ENCODE results near the gene ADGRB3. TPM values are rescaled to one million over a fixed set of nuclear protein-coding genes. Genes with fewer than 3 reads are reported as not detected.

Gene ADGRB3
- 0.62 and 2.0 TPM in 2 replicates for total RNA-seq (2014; rRNA removed; shearing (Covaris generic))

- DNase-seq (ENCODE audit: low read depth) = peak; percentile 80
Measured at GRCh38 chr6:68634726-68635411, at the start of gene ADGRB3. Gene ADGRB3 (plus strand): TSS chr6:68635282. CDS start chr6:68638676, 3,394 bp downstream.

DNA sequence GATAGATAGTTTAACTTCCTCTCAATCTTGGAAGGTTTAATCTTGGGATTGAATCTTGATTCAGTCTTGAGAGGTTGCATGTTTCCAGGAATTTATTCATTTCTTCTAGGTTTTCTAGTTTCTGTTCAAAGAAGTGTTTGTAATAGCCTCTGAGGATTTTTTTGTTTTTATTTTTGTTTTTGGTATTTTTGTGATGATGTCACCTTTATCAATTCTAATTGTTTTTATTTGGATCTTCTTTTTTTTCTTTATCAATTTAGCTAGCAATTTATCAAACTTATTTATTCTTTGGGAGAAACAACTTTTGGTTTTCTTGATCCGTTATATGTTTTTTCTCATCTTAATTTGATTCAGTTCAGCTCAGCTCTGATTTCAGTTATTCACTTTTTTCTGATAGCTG is 41.5 kb upstream of the ADGRB3 start:
- no peak for DNase-seq (ENCODE audit: low read depth)

- DNase-seq (ENCODE audit: low read depth) = no peak
Measured at GRCh38 chr6:68597642-68598041, 37.4 kb upstream of the ADGRB3 start.

DNA sequence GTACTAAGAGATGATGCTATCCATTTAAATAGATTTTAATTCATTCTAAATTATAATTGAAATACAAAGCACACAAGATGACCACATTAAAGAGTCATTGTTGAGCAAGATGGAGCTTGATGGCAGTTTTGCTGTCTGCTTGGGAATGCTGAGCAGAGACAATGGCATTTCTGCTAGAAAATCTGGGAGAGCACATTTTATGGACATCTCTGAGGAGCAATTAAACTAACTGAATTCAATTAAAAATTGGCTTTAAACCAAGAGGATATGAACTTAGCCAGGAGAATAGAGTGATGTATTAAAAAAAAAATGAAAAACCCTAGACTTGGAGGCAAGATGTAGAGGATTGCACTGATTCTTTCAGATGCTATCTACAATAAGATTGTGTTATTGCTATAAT is 19.1 kb upstream of the ADGRB3 start:
- no peak for DNase-seq (ENCODE audit: low read depth)

DNA sequence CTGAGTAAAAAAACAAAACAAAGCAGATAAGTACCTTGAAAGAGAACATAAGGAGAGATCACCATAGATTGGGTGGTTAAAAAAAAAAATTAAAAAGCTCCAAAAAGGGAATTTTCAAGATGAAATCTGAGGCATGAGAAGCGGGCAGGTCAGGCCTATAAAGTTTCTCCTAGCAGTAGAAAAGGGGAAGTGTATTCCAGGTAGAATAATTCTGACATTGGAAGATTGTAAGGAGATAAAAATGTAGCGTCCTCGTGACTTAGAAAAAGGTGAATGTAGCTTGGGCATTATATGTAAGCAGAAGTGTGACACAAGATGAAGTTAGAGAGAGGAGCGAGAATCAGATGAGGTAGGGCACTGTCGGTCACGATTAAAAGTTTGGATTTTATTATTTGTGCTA is 9.1 kb upstream of the ADGRB3 start:
- DNase-seq (ENCODE audit: low read depth) = no peak

DNA sequence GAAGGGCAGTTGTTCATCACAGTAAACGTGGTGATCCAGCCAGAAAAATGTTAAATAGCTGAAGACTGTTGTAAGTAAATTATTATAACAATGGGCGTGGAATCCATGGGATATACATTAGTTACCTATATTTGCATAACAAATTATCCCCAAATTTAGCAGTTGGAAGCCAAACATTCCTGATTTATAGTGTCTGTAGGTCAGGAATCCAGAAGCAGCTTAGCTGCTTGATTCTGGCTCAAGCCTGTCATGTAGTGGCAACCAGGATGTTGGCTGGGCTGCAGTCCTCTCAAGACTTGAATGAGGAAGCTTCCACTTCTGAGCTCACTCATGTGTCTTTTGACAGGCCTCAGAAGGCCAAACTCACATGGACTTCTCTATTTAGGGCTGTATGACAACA is 6.9 kb upstream of the ADGRB3 start:
- DNase-seq (ENCODE audit: low read depth) = no peak

DNA sequence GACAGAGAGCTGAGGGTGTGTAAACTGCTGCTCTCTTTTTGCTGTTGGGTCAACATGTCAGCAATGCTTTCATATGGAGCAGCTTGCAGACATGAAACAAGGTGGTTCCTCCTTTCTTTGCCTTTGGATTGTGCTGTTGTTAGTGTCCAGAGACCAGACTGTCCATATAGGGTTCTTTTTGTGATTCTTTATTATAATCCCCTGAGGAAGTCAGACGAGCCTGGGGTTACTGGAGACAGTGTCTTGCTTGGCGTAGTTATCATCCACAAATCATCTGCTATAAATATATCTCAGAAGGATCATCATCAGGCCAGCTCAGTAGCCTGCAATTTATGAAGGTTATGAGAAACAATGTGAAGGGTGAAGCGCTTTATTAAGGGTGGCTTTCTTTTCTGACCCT is 2.3 kb upstream of the ADGRB3 start:
- DNase-seq (ENCODE audit: low read depth) = no peak

DNA sequence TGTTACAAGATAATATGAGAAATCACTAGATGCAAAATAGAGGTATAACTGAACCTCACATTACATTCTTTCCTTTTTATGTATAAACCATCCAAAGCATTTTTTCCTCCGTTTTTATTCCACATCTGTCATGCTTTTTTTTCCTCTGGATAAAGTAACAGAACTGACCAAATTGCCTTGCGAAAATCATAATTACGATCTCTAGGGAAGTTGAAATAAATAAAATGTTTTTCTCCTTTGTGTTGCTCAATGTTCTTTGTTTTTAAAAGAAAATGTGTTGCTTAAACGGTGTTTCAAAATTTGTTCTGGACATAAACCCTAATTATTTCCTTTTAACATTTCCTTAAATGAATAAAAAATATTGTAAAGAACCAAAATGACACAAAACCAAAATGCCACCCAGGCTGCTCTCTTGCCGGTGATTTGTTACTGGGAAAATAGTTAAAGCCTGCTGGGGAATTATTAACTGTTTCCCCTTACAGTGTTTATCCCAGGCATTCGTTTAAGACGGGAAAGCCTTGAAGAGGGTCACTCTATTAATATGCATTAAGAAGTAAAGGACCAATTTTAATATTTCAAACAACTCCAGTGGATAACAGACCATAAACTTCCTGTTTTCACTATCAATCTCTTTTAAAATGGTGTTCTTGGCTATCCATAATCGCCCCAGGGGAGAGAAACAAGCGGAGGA is 1.7 kb upstream of the ADGRB3 start:
- no peak for DNase-seq (ENCODE audit: low read depth)

DNA sequence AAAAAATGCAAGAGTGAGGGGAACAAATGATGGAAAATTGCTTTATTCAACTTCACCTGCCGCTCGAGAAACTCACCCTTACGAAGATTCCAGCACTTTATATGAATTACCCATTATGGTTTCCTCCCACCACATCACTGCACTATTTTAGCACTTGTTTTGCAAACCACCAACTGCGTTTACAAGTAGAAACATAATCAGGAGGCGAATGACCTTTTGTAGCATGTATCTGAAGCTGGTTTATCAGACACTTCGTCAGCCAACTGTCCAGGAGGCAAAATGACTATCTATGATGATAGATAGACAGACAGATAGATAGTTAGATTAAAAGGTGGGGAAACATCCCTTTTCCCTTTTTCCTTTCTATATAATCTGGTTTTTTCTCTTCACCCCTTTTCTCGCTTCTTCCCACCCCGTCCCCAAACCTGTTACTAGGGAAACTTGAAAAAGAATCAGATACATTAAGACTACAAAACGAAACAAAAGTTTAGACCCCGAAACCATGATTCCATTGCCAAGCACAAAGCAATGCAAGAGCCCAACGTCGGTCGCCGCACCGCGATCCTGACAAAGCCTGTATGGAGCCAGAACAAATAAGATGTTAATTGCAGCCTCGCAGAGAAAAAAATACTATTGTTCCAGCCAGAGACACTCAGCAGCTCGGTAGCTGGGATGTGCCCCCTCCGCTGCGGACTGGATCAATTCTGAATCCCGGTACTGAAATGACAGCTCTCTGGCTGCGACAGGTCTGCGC is 933 bp upstream of the ADGRB3 start:
- DNase-seq (ENCODE audit: low read depth) = peak; percentile 18

DNA sequence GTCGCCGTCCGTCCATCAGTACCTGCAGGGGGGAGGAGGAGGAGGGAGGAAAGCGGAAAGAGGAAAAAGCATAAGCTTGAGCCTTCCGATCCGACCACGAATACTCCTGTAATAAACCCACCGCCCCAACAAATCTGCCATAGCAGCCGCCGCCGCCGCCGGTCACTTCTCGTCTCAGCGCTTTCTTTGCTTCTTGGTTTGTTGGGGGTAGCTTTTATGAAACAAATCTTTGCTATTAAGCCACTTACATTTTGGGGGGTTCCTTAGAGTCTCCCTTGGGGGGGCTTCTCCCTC is 277 bp downstream of the ADGRB3 start:
- no peak for DNase-seq (ENCODE audit: low read depth)

- DNase-seq (ENCODE audit: low read depth) = peak; percentile 28
Measured at GRCh38 chr6:68635706-68636513, 828 bp downstream of the ADGRB3 start.

- no peak for DNase-seq (ENCODE audit: low read depth)
Measured at GRCh38 chr6:68636666-68637065, 1.6 kb downstream of the ADGRB3 start.

- no peak for DNase-seq (ENCODE audit: low read depth)
Measured at GRCh38 chr6:68637071-68637470, 2.0 kb downstream of the ADGRB3 start.

- DNase-seq (ENCODE audit: low read depth) = no peak
Measured at GRCh38 chr6:68637782-68638181, 2.7 kb downstream of the ADGRB3 start.

- peak; percentile 40 for DNase-seq (ENCODE audit: low read depth)
Measured at GRCh38 chr6:68638230-68638900, 3.3 kb downstream of the ADGRB3 start.

GRCh38 chr6:68639211-68639610 is 4.1 kb downstream of the ADGRB3 start:
- no peak for DNase-seq (ENCODE audit: low read depth)

DNA sequence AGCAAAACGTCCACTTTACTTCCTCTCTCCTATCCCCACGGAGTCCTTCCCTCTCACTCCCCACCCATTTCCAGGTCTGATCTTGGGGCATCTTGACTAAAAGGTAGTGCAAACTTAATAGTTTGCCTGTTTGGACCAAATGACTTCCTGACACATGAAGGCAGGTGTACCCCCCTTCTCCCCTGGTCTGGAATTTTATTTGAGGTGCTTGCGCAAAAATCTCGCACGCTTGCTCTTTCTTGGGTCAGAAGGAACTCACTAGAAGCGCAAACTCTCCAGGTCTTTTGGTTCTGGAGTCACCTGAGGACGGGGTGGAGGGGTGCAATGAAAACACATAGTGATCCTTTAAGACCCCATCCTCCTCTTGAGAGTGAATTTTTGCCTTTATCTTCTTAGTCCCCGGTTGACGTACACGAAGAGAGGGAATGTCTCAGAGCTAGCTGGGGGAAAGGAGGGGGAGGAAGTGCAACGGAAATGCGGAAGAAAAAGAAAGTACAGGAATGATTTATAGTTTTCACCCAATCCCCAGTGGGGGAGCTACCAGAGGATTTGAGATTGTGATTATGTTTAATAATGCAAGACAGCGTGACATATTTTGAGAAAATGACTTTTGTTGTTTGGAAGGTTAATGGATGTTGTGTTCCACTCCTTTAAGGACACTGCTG is 4.9 kb downstream of the ADGRB3 start:
- DNase-seq (ENCODE audit: low read depth) = no peak

DNA sequence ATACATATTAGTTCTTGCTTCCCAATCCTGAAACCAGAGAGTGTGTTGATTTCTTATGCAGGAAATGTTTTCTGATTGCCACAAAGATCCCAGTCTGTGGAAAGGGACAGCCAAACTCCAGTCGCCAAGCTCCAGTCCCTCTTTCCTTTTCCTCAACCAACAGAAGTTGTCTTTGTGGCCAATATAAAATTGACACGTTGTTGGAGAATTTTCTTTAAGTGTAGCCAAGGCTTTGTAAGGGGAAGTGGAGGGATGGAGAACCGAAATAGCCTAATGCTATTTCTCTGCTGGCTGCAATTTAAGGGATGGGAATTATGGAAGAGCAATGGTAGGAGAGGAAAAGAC is 5.4 kb downstream of the ADGRB3 start:
- no peak for DNase-seq (ENCODE audit: low read depth)

- no peak for DNase-seq (ENCODE audit: low read depth)
Measured at GRCh38 chr6:68641172-68641571, 6.1 kb downstream of the ADGRB3 start.

GRCh38 chr6:68642081-68642480 is 7.0 kb downstream of the ADGRB3 start:
- no peak for DNase-seq (ENCODE audit: low read depth)

DNA sequence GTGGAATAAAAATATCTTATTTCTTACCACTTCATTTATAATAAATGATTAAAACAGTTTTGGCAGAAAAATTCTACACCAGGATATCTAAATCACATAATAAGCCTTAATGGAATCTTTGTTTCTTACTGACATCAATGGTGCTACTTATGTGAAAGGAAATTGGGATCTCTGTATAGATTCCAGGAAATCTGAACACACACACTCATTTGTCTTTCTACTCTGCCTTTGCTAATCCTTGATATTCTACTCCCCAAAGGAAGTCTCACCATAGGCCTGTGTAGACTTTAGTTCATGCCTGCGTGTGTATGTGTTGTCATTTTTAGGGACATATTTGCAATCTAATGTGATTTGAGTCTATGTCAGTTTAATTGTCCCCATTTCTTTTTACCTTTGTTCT is 7.9 kb downstream of the ADGRB3 start:
- no peak for DNase-seq (ENCODE audit: low read depth)

All from M059J (cell line).